Stimulated activated CD8-positive, alpha-beta memory T cell treated with anti-CD3 and anti-CD28 coated beads, Interleukin-12 subunit alpha, Interleukin-12 subunit beta, amount 100 ng/mL, for 1 hour (primary cell): Measurements from ENCODE around the gene MKLN1.
"Not testable (repeated sequence)": the region's sequence is repeated elsewhere in the genome, so short reads cannot be mapped to it uniquely, and the experiment has no call there.

Experiments used
- DNase-seq: peaks from one replicate; pipeline ENCODE4 v3.0.0-alpha.2; 2020; ENCODE audit warnings: low read depth

Gene MKLN1

DNA sequence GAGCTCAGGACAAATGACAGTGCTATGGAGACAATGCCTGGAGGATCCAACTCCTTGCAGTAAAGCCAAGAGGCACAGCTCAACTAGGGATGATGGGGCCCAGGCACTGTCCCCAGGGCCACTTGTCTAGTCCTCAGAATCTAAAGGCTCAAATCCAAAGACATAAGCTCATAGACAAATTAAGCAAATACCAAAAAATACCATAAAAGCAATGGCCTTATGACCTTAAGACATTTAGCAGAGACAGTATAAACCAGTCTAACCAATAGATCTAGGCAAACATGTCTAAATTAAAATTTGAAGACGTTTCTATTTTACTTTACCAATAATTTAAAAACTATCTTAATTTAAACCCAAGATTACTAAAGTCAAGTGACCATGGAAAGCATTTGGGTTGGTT, 14.8 kb upstream of the MKLN1 start:
- DNase-seq: no peak

GRCh38 chr7:131320603-131321002, 7.1 kb upstream of the MKLN1 start:
- no peak for DNase-seq

DNA sequence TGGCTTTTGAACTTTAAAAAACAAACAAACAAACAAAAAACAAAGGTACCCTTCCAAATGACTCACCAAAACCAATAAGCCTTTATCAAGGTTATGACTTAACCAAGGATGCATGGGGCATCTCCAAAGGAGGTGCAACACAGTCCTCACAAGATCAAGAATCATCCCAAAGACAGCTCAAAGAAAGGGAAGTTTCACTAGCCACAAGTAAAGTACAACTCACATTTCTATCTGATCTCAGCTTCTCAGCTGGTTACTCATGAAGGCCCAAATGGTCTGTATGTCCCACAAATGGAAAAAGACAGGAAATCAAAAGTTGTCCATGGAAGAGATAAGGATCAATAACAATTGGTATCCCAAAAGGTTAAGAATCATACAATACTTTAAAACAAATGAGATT, 6.0 kb upstream of the MKLN1 start:
- no peak for DNase-seq

DNA sequence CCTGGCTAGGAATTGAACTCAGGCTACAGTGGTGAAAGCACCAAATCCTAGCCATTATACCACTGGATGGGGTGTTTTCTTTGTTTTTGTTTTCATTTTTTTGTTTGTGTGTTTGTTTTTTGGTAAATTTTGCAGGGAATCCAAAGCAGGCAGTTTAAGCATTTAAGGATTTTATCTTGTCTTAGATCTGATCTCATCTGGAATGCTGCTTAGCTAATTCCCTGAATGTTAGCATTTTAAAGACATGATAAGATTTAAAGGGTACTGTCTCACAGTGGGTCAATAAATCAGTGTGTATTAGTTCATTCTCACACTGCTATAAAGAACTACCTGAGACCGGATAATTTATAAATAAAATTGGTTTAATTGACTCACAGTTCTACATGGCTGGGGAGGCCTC, 5.6 kb upstream of the MKLN1 start:
- DNase-seq: no peak

- no peak for DNase-seq
Measured at GRCh38 chr7:131322861-131323260, 4.8 kb upstream of the MKLN1 start.

- no peak for DNase-seq
Measured at GRCh38 chr7:131325179-131325840, 2.4 kb upstream of the MKLN1 start.

- DNase-seq: no peak
Measured at GRCh38 chr7:131326576-131326975, 1.1 kb upstream of the MKLN1 start.

DNA sequence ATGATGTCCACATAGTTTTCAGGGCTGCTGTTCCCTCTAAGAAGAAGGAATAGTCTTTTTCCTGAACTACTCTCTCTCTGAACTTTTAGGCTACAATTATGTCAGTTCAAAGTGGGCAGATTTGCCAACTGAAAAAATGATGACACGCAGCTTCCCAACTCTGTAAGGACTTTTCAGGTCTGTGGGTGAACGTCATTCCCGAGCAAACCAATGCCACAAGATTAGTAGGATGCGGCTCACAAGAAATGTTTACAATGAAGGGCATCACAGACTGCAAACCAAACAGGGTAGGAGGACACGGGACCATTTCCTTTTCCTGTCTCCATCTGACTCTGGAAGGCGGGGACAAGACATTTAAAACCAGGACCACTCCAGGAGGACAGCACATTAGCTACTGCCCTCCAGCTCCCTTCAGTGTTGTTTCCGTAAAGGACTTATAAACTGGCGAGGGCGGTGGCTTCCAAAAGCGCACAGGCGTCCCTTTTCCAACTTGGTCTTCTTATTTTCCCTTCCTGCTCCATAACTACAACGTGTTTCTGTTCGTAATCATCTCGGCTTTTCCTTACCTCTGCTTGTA, 539 bp upstream of the MKLN1 start:
- peak; percentile 6 for DNase-seq

GRCh38 chr7:131328377-131329175, 900 bp downstream of the MKLN1 start:
- no peak for DNase-seq

DNA sequence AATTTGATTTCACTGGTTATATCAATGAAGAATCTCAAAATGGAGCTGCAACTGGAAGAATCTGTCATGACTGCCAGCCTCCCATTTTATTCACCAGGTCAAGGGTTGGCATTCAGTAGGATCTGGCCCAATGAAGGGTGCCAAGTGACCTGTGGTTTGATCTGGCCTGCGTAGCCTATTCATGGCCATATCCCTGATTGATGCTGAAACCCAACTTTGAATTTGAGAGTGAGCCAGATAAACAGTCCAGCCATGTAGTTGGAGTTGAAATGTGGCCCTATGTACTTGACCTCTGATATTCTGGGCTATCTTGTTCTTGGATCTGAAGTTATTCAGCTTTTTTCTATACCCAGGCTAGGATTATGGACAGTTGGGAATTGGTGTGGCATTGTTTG, 1.5 kb downstream of the MKLN1 start:
- no peak for DNase-seq

DNA sequence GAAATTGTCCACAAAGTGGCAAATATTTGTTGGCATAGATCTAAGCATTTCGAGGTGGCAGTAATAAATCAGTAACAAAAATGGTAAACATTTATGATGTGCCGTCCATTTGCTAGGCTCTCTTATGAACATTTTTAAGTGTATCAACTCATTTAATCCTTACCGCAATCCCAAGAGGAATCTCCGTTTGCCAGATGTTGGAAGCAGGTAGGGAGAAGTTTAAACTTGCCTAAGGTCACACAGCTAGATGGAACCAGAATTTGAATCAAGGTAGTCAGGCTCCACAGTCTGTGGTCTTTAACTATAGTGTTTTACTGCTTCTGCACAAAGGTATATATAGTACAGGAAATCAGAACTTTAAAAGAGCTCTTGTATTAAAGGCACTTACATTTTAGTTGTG, 2.6 kb downstream of the MKLN1 start:
- DNase-seq: no peak

- no peak for DNase-seq
Measured at GRCh38 chr7:131331806-131332205, 4.1 kb downstream of the MKLN1 start.

- DNase-seq: not testable (repeated sequence)
Measured at GRCh38 chr7:131332729-131333128, 5.1 kb downstream of the MKLN1 start.

- no peak for DNase-seq
Measured at GRCh38 chr7:131335639-131336381, 8.1 kb downstream of the MKLN1 start.

- DNase-seq: no peak
Measured at GRCh38 chr7:131336956-131337355, 9.3 kb downstream of the MKLN1 start.

DNA sequence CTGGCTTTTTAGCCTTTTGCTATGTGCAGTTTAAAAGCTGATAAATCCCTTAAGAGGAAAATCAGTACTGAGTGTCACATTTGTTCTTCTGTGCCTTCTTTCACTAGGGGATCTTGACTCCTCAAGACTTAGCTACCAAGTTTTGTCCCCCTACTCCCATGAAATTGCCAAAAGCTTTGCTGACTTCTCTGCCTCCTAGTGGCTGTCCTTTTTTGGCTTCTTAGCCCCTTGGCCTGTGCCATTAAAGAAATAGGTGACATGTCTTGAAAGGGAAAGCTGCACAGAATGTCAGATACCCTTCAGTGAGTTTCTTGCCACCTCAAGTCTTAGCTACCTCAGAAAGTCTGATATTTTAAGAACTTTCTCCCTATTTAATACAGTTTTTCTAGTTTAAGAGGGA, 10.5 kb downstream of the MKLN1 start:
- no peak for DNase-seq

GRCh38 chr7:131338691-131339390, 11.2 kb downstream of the MKLN1 start:
- DNase-seq: no peak

DNA sequence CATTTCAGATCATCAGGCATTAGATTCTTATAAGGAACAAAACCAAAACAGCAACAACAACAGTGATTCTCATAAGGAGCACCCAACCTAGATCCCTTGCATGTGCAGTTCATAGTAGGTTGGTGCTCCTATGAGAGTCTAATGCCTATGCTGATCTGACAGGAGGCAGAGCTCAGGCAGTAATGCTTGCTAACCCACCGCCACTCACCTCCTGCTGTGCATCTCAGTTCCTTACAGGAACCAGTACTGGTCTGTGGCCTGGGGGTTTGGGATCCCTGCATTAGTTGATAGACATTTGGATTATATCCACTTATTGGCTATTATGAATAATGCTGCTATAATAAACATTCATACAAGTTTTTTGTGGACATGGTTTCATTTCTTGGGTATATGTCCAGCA, 14.0 kb downstream of the MKLN1 start:
- DNase-seq: no peak

GRCh38 chr7:131342864-131343442, 15.3 kb downstream of the MKLN1 start:
- DNase-seq: no peak

DNA sequence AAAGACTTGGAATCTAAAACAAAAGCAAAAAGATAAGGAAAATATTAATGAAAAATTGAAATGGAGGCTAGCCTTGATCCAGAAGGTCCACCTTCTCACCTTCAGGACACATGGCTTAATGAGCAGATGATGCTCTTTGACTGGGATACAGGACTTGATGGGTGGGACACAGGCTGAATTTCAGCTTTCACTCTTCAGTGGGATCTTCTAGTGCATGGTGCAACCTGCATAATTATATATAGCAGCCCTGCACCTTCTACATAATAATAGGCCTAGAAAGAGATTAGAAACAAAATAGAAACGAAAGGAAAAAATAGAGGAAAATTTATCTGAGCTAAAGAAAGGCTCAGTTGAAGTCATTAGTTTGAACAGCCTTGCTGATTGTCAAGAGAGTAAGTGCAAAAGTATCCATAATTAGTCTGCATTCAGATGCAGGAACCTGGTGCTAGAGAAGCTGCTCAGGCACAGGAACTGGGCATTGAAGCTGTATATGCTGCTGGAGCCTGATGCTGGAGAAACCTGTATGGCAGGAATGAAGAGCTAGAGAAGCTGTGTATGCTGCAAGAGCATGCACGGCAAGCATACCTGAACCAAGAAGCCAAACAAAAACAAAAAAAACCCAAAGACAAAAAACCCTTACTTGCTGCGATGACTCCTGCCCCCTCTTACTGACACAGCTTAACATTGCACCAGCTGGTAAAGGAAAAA, 19.4 kb downstream of the MKLN1 start:
- no peak for DNase-seq

- no peak for DNase-seq
Measured at GRCh38 chr7:131352032-131352431, 24.4 kb downstream of the MKLN1 start.
